Stimulated activated CD8-positive, alpha-beta memory T cell treated with anti-CD3 and anti-CD28 coated beads, Interleukin-4, amount 100 ng/mL, for 24 hours (primary cell): ENCODE results near the gene TSSK6.
A peak's percentile ranks its signal among the peaks of the same experiment; 100 is the strongest.

ENCODE experiments used
- DNase-seq: peaks from one replicate; pipeline ENCODE4 v3.0.0-alpha.2; 2020; ENCODE audit warnings: low read depth

The TSSK6 gene

DNA sequence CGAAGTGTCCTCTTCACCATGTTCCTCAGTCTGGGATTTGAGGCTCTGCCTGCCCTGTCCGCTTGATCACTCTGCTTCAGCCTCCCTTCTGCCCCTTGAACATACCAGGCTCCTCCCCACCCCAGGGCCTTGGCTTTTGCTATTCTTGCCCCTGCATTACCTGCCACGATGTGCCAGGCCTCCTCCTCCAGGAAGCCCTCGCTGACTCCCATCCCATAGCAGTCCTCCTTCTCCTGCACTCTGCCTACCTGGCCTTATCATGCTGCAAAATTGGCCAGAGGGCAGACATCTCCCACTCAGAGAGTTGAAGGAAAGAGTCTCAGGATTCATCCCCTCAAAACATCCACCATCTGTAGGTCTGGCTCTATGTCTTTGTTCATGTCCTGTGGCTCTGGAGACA is 15.5 kb upstream of the TSSK6 start:
- DNase-seq, result no peak

DNA sequence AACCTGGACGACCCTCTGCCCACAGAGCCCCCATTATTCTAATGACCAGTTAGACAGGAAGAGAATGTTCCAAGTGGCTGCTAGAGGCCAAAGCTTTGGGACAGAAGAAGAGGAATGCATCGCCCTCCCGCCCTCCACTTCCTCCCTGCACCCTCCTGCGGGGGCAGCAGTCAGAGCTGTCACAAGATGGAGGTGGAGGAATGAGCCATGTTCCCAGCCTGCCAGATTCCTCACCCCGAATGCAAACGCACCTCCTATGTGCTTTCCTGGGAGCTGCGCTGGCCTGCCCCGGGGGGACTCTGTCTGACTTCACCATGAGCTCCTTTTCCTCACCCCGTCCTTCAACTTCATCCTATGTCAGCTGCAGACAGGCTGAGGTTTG is 15.1 kb upstream of the TSSK6 start:
- DNase-seq, result no peak

DNA sequence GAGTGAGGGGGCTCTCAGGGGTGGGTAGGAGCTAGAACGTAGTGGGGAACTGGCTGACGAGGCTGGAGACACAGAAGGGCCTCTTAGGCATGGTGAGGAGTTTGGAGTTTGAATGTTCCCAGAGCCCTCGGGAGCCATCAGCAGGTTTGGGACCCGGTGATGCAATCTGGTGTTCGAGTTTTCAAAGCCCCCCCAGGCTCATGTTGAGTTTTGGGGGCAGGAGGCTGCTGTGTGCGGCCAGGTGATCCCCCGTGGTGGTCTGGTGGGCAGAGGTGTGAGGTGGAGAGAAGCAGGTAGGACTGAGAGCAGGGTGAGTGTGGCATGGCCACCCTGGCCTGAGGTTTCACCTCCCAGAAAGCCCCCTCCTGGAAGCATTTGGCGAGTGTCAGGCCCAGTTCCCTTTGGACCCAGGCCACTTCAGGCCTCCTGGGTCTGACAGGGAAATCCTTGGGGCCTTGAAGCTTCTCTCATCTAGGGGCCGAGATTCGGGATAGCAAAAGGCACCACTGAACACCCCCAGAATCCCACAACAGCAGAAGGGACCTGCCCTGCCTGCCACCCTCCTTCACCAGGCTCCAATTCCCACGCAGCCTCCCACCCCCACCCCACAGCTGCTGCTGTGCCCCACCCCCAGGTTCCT is 14.6 kb upstream of the TSSK6 start:
- no peak for DNase-seq

DNA sequence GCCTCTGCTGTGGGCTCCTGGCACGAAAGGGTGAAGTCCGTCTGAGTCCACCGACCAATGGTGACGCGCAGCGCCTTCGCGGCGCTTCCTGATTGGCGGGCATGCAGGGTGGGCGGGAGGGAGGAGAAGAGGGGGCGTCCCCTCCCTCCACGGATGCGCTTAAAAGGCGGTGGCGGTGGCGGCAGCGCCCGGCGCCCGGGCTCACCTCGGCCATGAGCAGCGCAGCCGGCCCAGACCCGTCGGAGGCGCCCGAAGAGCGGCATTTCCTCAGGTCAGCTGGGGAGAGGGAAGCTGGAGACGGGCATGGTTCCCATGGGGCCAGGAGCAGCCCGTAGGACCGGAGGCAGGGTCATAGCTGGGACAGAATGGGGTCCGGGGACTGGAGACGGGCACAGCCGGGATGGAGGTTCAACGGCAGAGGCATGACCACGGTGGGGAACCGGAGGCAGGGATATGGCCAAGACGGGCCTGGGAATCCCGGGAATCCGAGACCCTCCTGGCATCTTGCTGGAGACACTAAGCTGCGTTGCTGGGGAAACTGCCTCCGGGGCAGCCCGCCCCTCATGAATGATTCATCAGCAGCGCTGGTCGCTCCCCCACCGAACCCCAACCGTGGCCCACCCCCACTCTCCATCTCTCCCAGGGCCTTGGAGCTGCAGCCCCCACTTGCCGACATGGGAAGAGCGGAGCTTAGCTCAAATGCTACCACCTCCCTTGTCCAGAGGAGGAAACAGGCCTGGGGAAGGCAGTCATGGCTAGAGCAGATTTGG is 13.6 kb upstream of the TSSK6 start, which contains the start of gene YJEFN3:
TSS of gene YJEFN3 (plus strand) at position 191 of the 770 bp plus-strand sequence. CDS start at position 213, 22 bp downstream.
- no peak for DNase-seq

DNA sequence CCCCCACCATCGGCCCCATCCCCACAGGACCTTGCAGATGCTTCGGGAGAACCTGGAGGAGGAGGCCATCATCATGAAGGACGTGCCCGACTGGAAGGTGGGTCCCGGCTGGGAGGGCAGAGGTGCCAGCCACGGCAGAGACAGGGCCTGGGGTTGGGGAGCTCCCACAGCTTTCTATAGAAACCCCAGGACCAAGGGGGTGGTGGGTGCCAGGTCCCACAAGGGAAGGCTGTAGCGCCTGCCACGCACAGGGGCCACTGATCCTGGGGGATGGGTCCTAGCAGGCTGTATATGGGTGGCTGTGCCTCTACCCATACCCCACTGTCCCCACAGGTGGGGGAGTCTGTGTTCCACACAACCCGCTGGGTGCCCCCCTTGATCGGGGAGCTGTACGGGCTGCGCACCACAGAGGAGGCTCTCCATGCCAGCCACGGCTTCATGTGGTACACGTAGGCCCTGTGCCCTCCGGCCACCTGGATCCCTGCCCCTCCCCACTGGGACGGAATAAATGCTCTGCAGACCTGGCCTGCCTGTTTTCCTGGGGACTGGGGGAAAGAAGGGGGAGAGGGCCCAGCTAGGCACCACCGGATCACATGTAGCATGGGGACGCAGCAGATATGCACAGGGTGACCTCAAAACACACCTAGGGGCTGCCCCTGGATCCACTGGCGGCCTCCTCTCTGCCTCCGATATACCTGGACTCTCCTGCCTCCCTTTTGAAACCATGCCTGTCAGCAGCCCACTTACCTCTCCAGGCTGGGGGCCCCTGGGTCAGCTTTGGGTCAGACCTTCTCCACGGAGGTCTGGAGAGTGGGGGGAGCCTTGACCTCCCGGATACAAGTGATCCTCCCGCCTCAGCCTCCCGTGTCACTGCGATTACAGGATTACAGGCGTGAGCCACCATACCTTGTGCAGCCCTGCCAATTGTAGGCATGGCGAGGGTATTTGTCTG is 12.6 kb upstream of the TSSK6 start:
- DNase-seq, result no peak

DNA sequence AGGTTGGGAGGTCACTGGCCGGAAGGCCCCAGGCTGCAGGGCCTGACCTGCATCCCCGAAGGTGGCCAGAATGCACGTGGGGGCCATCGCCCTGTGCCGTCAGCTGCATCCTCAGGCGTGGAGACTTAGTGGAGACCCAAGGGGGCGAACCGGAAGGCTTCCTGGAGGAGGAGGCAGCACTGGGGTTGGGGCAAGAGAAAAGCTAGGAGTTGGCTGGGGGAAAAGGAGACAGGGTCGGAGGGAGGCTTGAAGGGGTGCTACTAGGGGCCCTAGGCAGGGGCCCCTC is 12.0 kb upstream of the TSSK6 start:
- DNase-seq, result no peak

DNA sequence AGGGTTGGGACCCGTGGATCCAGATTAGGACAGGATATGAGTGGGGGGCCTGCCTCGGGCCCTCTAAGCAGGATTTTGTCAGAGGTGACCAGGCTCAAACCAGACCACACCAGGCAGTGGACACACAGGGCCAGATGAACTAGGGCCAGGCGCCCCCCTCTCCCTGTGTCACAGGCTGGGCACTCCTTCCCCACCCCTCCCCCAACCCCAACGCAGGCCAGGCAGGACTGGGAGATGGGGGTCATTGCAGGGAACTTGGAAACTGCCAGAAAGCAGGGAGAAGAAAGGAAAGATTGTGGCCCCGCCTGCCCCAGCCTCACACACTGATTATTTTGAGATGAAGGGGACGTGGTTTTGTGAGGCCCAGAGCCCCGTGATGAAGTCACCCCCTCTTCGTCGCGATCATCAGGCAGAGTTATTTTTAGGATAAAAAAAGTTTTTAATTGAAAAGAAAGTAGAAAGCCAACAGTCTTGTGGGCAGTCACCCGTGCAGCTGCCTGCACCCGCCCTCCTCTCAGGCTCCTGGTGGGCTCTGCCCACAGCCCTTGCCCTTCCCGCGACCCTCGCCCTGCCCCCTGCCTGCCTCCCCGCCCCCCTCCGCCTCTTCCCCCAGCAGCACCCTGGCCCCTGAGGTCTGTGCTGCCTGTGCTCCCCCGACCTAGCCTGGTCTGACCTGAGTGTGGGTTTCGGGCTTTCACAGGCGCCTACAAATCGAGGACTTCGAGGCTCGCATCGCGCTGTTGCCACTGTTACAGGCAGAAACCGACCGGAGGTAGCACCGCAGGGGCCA is 11.4 kb upstream of the TSSK6 start:
- no peak for DNase-seq

DNA sequence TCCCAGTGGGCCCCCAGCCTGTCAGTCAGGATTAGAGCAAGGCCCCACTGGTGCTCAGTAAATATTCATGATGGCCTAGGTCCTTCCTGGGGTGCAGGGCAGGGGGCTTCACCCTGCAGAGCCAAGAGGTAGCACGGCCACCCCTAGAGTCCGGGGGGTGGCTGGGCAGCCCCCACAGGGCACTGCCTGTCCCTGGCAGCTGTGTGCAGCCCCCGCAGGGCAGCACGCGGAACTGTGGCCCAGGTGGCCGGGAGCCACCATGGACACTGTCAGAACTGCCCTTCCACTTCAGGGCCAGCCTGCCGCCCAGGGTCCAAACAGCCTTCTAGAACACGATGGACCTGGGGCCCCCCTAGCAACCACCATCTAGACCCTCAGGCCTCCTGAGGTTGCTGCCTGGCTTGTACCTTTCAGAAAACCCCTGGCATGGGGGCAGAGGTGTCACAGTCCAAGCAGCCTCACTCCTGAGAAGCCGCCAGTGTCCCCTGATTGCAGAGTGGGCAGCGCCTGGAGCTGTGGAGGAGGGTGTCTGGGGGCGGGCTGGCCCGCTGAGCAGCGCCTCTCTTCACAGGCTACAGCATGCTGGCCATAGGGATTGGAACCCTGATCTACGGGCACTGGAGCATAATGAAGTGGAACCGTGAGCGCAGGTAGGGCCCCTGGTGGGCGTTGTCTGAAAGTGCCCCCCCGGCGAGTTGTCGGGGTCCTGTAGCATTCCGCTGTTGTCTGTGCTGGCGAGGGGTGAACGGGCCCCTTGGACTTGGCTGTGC is 10.4 kb upstream of the TSSK6 start:
- DNase-seq, result no peak

DNA sequence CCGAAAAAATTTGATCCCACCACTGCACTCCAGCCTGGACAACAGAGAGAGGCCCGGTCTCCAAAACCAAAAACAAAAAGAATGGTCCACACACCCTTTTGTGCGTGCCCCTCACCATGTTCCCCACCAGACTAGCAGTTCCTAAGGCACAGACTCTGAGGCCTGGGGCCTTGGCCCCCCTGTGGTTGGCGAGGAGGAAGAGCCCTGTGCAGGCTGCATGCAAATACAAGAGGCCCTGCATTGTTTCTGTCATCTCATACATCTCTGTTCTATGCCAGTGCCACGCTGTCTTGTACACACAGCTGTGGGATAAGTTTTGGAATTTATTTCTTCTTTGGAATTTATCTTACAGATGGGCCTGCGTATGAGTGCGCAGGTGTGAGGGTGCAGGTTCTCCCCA is 8.7 kb upstream of the TSSK6 start:
- no peak for DNase-seq

DNA sequence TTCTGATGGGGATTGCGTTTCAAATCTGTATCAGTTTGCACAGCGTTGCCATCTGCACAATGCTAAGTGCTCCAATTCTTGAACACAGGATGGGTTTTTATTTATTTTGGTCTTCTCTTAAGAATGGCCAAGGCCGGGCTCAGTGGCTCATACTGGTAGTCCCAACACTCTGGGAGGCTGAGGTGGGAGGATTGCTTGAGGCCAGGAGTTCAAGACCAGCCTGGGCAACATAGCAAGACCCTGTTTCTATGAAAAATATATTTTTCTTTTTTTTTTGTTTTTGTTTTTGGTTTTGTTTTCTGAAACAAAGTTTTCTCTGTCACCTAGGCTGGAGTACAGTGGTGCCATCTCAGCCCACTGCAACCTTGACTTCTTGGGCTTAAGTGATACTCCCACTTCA is 7.8 kb upstream of the TSSK6 start:
- no peak for DNase-seq

DNA sequence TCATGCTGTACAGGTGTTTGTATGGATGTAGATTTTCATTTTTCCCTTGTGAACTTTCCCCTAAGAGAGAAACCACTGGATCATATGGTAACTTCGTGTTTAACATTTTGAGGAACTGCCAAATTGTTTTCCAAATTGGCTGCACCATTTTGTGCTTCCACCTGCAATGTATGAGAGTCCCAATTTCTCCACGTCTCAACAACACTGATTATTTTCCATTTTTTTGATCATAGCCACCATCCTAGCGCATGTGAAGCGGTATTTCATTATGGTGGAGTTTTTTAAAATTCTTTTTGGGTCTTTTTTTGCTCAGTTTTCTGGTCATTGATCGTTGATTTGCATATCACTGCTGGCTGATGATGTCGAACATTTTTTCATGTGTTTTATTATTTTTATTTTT is 5.6 kb upstream of the TSSK6 start:
- DNase-seq, result no peak

DNA sequence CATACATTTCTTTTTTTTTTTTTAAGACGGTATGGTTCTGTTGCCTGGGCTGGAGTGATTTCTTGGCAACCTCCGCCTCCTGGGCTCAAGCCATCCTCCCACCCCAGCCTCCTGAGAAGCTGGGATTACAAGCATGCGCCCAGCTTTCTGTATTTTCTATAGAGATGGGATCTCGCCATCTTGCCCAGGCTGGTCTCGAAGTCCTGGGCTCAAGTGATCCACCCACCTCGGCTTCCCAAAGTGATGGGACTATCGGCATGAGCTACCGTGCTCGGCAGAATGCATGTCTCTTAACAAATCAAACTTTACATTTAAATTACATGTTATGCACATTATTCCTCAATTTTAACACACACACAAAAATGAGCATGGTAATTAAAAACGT is 1.9 kb upstream of the TSSK6 start:
- no peak for DNase-seq

DNA sequence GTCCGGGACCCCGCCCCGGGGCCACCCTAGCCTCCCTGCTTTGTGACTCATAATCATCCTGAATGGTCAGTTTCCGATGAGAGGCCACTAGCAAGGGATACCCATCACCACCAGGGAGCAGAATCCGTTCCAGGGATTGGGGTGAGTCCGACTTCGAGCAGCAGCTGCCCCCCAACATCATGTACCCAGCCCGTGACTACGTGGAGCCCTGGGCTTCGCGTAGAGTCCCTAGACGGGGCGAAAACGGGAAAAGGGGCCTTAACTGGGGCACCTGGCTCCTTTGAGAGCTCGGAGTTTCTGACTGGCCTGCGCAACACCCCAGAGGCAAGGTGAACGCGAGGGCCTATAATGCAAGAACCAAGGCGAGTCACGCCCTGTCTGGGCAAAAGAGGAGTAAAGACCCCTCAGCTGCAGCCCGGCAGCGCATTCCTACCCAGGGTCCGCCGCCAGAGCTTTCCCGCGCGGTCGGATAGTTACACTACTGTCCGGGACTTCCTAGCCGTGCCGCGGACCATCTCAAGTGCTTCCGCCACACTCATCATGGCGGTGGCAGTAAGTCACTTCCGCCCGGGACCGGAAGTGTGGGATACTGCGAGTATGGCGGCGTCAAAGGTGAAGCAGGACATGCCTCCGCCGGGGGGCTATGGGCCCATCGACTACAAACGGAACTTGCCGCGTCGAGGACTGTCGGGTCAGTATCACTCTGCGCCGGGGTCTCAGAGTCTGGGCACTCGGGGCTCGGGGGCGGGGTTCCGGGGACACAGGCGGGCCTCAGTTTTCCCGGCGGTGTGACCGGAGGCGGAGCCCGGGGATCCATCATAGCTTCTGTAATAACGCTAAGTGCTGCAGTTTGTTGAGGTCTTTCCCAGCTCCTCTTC is 533 bp upstream of the TSSK6 start, which contains the start of gene NDUFA13:
TSS of gene NDUFA13 (plus strand) at position 584 of the 878 bp plus-strand sequence. CDS start at position 598, 14 bp downstream.
- peak; percentile 89 for DNase-seq

DNA sequence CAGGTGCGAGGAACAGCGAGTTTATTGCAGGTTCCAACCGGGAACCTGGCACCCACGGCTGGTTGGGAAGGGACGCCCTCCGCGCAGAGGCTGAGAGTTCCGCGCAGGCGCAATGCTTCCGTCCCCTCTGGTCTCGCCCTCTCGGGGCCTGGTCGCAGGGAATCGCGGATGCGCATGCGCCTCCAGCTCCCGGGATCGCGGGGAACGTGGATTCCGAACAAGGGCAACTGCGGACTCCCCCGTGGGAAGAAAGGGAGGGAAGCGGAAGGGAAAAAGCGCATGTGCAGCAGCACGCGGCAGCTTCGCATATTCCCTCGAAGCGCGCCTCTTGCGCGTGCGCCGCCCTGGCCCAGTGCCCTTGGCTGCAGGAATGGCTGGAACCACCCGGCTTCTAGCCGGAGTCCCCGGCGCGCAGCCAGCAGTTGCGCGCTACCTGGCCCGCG is 1.1 kb downstream of the TSSK6 start:
- DNase-seq, result no peak

DNA sequence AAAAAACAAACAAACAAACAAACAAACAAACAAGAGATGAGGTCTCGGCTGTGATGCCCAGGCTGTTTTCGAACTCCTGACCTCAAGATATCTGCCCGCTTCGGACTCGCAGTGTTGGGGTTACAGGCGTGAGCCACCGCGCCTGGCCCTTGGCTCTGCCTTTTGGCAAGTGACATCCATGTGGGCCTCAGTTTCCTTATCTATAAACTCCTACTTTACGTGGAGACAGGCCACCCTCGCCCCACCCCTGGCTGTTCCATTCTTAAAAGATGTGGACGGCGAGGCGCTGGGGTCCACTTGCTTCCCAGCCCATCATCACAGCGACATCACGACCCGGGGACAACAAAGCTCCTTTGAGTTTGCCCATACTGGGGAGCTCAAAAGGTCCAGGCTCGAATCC is 1.7 kb downstream of the TSSK6 start:
- DNase-seq, result no peak

DNA sequence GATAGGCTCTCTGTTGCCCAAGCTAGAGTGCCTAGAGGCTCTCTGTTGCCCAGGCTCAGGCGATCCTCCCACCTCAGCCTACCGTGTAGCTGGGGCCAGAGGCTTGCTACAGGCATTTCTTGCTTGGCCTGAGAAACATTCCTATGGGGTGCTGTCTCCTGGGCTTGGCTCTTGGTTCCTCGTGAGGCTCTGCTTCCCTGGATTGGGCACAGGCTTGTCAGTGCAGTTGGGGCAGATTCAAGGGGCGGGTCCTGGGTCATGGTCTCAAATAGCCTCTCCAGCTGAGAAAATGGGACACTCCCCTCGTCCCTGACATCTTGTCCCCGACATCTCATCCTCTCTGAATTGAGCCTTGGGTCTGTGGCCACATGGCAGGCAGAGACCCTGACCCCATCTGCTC is 4.9 kb downstream of the TSSK6 start:
- DNase-seq, result no peak

DNA sequence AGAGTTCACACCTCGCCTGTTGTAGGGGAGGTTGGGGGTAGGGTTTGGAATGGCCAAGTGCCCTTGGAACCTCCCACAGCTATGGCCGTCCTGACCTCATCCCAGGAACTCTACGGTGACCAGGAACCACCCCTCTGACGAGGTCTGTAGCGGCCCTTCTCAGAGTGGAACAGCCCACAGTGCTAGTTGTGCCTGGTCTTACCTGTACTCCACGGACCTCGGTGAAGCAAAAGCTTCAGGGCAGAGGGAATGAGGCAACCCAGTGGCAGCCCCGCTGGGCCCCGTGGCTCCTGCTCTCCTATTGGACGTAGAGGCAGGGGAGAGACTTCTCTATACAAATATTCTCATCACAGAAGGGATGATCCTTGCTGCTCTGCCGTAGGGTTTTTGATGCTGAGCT is 7.1 kb downstream of the TSSK6 start:
- no peak for DNase-seq

DNA sequence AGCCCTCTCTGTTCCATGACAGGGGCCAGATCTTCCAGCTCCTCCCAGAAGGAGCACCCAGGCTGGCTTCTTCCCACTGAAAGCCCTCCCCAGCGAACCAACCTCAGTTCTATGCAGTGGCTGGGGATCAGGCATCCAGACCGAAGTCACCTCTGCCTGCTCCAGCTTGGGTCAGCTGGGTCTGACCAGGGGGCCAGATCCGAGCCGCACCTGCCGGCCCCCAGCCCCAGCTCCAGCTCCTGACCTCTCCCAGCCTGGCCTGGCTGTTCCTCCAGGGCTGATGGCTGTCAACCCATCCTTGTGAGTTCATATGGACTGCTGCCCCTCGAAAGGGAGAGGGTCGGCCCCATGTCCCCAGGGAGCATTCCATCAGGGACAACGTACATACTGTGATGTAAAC is 8.0 kb downstream of the TSSK6 start:
- no peak for DNase-seq

DNA sequence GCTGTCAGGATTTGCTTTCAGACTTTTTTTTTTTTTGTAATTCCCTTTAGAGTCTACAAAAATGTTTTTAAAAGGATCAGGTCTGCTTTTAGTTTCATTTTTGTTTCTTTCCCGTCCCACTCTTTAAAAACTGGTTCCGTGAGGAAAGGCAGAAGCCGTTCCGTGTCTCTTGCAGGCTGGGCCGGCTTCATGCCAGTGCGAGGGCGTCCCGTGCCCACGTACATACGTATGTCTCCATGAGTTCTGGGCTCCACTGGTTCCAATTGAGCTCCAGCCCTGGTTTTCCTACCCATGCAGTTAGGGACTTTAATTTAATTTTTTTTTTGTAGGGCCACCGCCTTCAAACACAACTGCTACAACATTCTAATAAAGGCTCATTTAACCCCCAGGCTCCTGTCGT is 8.8 kb downstream of the TSSK6 start:
- no peak for DNase-seq

DNA sequence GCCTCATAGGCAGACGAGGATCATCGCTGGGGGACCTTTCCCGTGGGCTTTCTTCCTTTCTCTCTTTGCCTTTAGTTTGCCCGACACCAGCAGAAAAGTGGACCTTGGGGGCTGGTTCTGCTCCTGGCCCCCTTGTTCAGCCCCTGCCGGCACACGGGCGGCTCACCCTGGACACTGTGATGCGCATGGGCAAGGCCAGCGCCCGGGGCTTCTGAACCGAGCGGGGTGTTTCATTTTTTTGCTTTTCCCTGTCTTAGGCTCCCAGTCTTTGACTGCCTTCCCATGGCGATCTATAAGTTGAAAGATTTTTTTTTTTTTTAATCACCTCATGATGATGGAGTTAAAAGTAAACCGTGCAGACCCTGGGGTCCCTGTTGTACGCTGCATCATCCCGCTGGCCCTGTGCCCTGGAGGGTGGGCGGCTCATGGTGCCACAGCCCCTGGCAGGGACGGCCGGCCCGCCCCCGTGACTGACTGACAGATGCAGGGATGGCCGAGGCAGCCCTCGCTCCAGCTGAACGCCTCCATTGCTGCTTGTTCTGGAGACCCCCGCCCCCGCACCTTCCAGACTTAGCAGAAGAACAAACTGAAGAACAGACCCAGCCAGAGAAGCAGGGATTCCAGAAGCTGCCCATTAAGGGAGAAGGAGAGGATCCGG is 9.6 kb downstream of the TSSK6 start:
- DNase-seq, result no peak
